NT2/D1 (cell line): ENCODE results near the gene CAPG.

Experiments
- SUZ12 ChIP-seq: IDR thresholded peaks from 2 replicates; pipeline ENCODE4 v1.6.1; 2011; ENCODE audit not compliant: insufficient read length, insufficient read depth; ENCODE audit errors: extremely low read depth
- YY1 ChIP-seq: IDR thresholded peaks from 2 replicates; pipeline ENCODE4 v1.6.1; 2011; ENCODE audit not compliant: insufficient read length, insufficient read depth
- ZNF274 ChIP-seq: IDR thresholded peaks from 2 replicates; pipeline ENCODE4 v1.6.1; 2011; ENCODE audit warnings: mild to moderate bottlenecking, low read depth, low read length

- TF ChIP-seq YY1 (no peak), SUZ12 (no peak), ZNF274 (no peak)
These were observed 40.7 kb downstream of the CAPG start for GRCh38 chr2:85369500-85369899.
